GM21367 (cell line): ENCODE data around the gene CHD2.
"Not testable (repeated sequence)": the region's sequence is repeated elsewhere in the genome, so short reads cannot be mapped to it uniquely, and the experiment has no call there.

Experiments used
- ATAC-seq: cut with Tn5 transposase; IDR thresholded peaks from one replicate; pipeline ENCODE4 v1.9.1; 2021; ENCODE audit not compliant: unreplicated experiment

CHD2 gene

GRCh38 chr15:92899948-92900730 lies at the start of gene CHD2:
CHD2 (plus strand) TSS chr15:92900324; CDS start chr15:92901238, 914 bp downstream.
- peak; percentile 59 for ATAC-seq

GRCh38 chr15:92853222-92853621 lies 46.9 kb upstream of the CHD2 start:
- no peak for ATAC-seq

GRCh38 chr15:92861742-92862141 lies 38.4 kb upstream of the CHD2 start:
- no peak for ATAC-seq

GRCh38 chr15:92864127-92864814 lies 35.9 kb upstream of the CHD2 start:
- no peak for ATAC-seq

- no peak for ATAC-seq
Observed at GRCh38 chr15:92869263-92869940, 30.7 kb upstream of the CHD2 start.

- ATAC-seq = no peak
Observed at GRCh38 chr15:92870010-92870591, 30.0 kb upstream of the CHD2 start.

GRCh38 chr15:92872967-92873366 lies 27.2 kb upstream of the CHD2 start:
- not testable (repeated sequence) for ATAC-seq

- ATAC-seq = no peak
Observed at GRCh38 chr15:92877000-92877399, 23.1 kb upstream of the CHD2 start.

GRCh38 chr15:92877416-92877815 lies 22.7 kb upstream of the CHD2 start:
- ATAC-seq = no peak

GRCh38 chr15:92878593-92879053 lies 21.5 kb upstream of the CHD2 start:
- ATAC-seq = no peak

GRCh38 chr15:92879949-92880725 lies 20.0 kb upstream of the CHD2 start:
- ATAC-seq = no peak

- no peak for ATAC-seq
Observed at GRCh38 chr15:92880796-92881195, 19.3 kb upstream of the CHD2 start.

- no peak for ATAC-seq
Observed at GRCh38 chr15:92881211-92881754, 18.8 kb upstream of the CHD2 start.

GRCh38 chr15:92881802-92882696 lies 18.1 kb upstream of the CHD2 start:
- peak; percentile 94 for ATAC-seq

- peak; percentile 47 for ATAC-seq
Observed at GRCh38 chr15:92882697-92883162, 17.4 kb upstream of the CHD2 start.

- peak; percentile 9 for ATAC-seq
Observed at GRCh38 chr15:92883163-92883875, 16.8 kb upstream of the CHD2 start.

- ATAC-seq = no peak
Observed at GRCh38 chr15:92883876-92884435, 16.2 kb upstream of the CHD2 start.
